ENCODE results near the gene SORBS2. TPM values are rescaled to one million over a fixed set of nuclear protein-coding genes. Genes with fewer than 3 reads are reported as not detected.

The SORBS2 gene
- total RNA-seq, 2 donors from 2014 or later, result 7.0 to 13.8 TPM

- H3K4me1 ChIP-seq (ENCODE audit: control insufficient read depth, insufficient read depth, low read length), result peaks cover 3% of the 10 kb centered on the region
- WGBS, 2 experiments (ENCODE audit: insufficient coverage in 1 of 2, insufficient read length in 1 of 2), result 87 to 92% methylated on average over 1 of the region's 1 CpG
- no peaks in the 10 kb centered on the region for H3K27me3 Mint-ChIP-seq (ENCODE audit: insufficient read depth)
- H3K9me3 ChIP-seq (ENCODE audit: control insufficient read depth, low read length), result peaks cover 35% of the 10 kb centered on the region
- H3K4me3 Mint-ChIP-seq, result no peak overlapping the region
- H3K27ac Mint-ChIP-seq, result no peak overlapping the region
- H3K27me3 ChIP-seq (ENCODE audit: control insufficient read depth, insufficient read depth, low read length, poor library complexity, severe bottlenecking), result no peaks in the 10 kb centered on the region
- no peak for DNase-seq
- H3K4me3 ChIP-seq (ENCODE audit: low read length), result no peak overlapping the region
- no peak for TF ChIP-seq CTCF (conservative IDR thresholded peaks at IDR 0.05)
- H3K27ac ChIP-seq (ENCODE audit: low read depth, low read length), result peak overlapping the region; percentile 72
- H3K9ac ChIP-seq (ENCODE audit: extremely low read depth, low read length, poor library complexity, severe bottlenecking), result no peak overlapping the region
- no peaks in the 10 kb centered on the region for H3K36me3 ChIP-seq (ENCODE audit: control insufficient read depth, insufficient read depth, low read length)
- H3K9me3 Mint-ChIP-seq, result peaks cover 14% of the 10 kb centered on the region
- H3K36me3 Mint-ChIP-seq (ENCODE audit: low read depth), result no peaks in the 10 kb centered on the region
- peaks cover 6% of the 10 kb centered on the region for H3K4me1 Mint-ChIP-seq
Observed at GRCh38 chr4:185566972-185567371, 245.0 kb downstream of the SORBS2 start.

- no peak for TF ChIP-seq CTCF (conservative IDR thresholded peaks at IDR 0.05)
- H3K36me3 ChIP-seq (ENCODE audit: control insufficient read depth, insufficient read depth, low read length), result no peaks in the 10 kb centered on the region
- H3K9ac ChIP-seq (ENCODE audit: extremely low read depth, low read length, poor library complexity, severe bottlenecking), result no peak overlapping the region
- no peak for DNase-seq
- peaks cover 3% of the 10 kb centered on the region for H3K4me1 ChIP-seq (ENCODE audit: control insufficient read depth, insufficient read depth, low read length)
- H3K27me3 ChIP-seq (ENCODE audit: control insufficient read depth, insufficient read depth, low read length, poor library complexity, severe bottlenecking), result no peaks in the 10 kb centered on the region
- peaks cover 12% of the 10 kb centered on the region for H3K9me3 Mint-ChIP-seq
- H3K27ac Mint-ChIP-seq, result no peak overlapping the region
- no peak overlapping the region for H3K4me3 ChIP-seq (ENCODE audit: low read length)
- H3K27me3 Mint-ChIP-seq (ENCODE audit: insufficient read depth), result peaks cover 2% of the 10 kb centered on the region
- 90 to 100% methylated on average over 5 to 8 of the region's 8 CpGs for WGBS, 2 experiments (ENCODE audit: insufficient coverage in 1 of 2, insufficient read length in 1 of 2)
- no peak overlapping the region for H3K27ac ChIP-seq (ENCODE audit: low read depth, low read length)
- peaks cover 6% of the 10 kb centered on the region for H3K4me1 Mint-ChIP-seq
- no peak overlapping the region for H3K4me3 Mint-ChIP-seq
- H3K9me3 ChIP-seq (ENCODE audit: control insufficient read depth, low read length), result peaks cover 35% of the 10 kb centered on the region
- no peaks in the 10 kb centered on the region for H3K36me3 Mint-ChIP-seq (ENCODE audit: low read depth)
Observed at GRCh38 chr4:185566425-185566824, 245.6 kb downstream of the SORBS2 start.

GRCh38 chr4:185565696-185566095, 246.3 kb downstream of the SORBS2 start:
- H3K9me3 ChIP-seq (ENCODE audit: control insufficient read depth, low read length), result peaks cover 35% of the 10 kb centered on the region
- 94 to 100% methylated on average over 3 of the region's 3 CpGs for WGBS, 2 experiments (ENCODE audit: insufficient coverage in 1 of 2, insufficient read length in 1 of 2)

More at GRCh38 chr4:185565696-185566095, 246.3 kb downstream of the SORBS2 start:
- Mint-ChIP-seq H3K36me3 (ENCODE audit: low read depth) (no peaks in the 10 kb centered on the region), H3K4me3 (no peak overlapping the region), H3K27ac (no peak overlapping the region), H3K9me3 (peaks cover 13% of the 10 kb centered on the region), H3K4me1 (peaks cover 6% of the 10 kb centered on the region), H3K27me3 (ENCODE audit: insufficient read depth) (peaks cover 2% of the 10 kb centered on the region)
- H3K27ac ChIP-seq (ENCODE audit: low read depth, low read length), result no peak overlapping the region
- H3K4me3 ChIP-seq (ENCODE audit: low read length), result no peak overlapping the region
- TF ChIP-seq CTCF (conservative IDR thresholded peaks at IDR 0.05), result no peak
- no peak overlapping the region for H3K9ac ChIP-seq (ENCODE audit: extremely low read depth, low read length, poor library complexity, severe bottlenecking)
- no peaks in the 10 kb centered on the region for H3K27me3 ChIP-seq (ENCODE audit: control insufficient read depth, insufficient read depth, low read length, poor library complexity, severe bottlenecking)
- DNase-seq, result no peak
- peaks cover 3% of the 10 kb centered on the region for H3K4me1 ChIP-seq (ENCODE audit: control insufficient read depth, insufficient read depth, low read length)
- no peaks in the 10 kb centered on the region for H3K36me3 ChIP-seq (ENCODE audit: control insufficient read depth, insufficient read depth, low read length)

Measured in endodermal cell (in vitro differentiated cells).